Keratinocyte (primary cell): Measurements from ENCODE around the gene TTLL6. TPM values are rescaled to one million over a fixed set of nuclear protein-coding genes. Genes with fewer than 3 reads are reported as not detected.

Source experiments
- DNase-seq: peaks from one replicate; pipeline ENCODE4 v3.0.0-alpha.2; 2011; ENCODE audit warnings: low read depth, missing footprints, low spot score
- FAIRE-seq: peaks from 2 replicates; lab custom pipeline; 2011; peaks lifted over from hg19 to GRCh38; lab: Jason Lieb, UNC
- H2AFZ ChIP-seq: 2 replicates; pipeline ENCODE4 v1.6.0; 2012; ENCODE audit warnings: low read length, control low read depth, inconsistent platforms; ENCODE audit not compliant: control insufficient read depth
- H3K27ac ChIP-seq: 2 replicates; pipeline ENCODE4 v1.5.1; 2011; ENCODE audit warnings: low read length; ENCODE audit not compliant: control insufficient read depth, insufficient read depth
- H3K27me3 ChIP-seq: 3 replicates; pipeline ENCODE4 v1.6.0; 2011; ENCODE audit warnings: low read length; ENCODE audit not compliant: control insufficient read depth, insufficient read depth; ENCODE audit errors: extremely low read depth
- H3K36me3 ChIP-seq, 2 experiments: 2 replicates in 1 of 2; 3 replicates in 1 of 2; pipeline ENCODE4 v1.5.1; 2011; ENCODE audit warnings: low read length in 2 of 2, mild to moderate bottlenecking in 1 of 2; ENCODE audit not compliant: control insufficient read depth in 2 of 2, insufficient read depth in 2 of 2; ENCODE audit errors: extremely low read depth in 1 of 2
- H3K4me1 ChIP-seq: 3 replicates; pipeline ENCODE4 v1.5.1; 2011; ENCODE audit warnings: low read length; ENCODE audit not compliant: control insufficient read depth, insufficient read depth; ENCODE audit errors: extremely low read depth
- H3K4me2 ChIP-seq: 3 replicates; pipeline ENCODE4 v1.6.0; 2011; ENCODE audit warnings: low read depth, low read length; ENCODE audit not compliant: control insufficient read depth, insufficient read depth; ENCODE audit errors: extremely low read depth
- H3K4me3 ChIP-seq, 3 experiments: fragments of 200-600 bp in 1 of 3; sonication (generic) in 1 of 3; 2 replicates in 2 of 3; 3 replicates in 1 of 3; pipeline ENCODE4 v1.5.1; 2011 to 2016; ENCODE audit warnings: low read length in 3 of 3, mild to moderate bottlenecking in 3 of 3, control low read depth in 2 of 3, inconsistent platforms in 1 of 3, low read depth in 1 of 3, mixed read lengths in 1 of 3, mixed run types in 1 of 3, moderate library complexity in 1 of 3; ENCODE audit not compliant: control insufficient read depth in 2 of 3, insufficient read depth in 2 of 3; ENCODE audit errors: extremely low read depth in 1 of 3
- H3K79me2 ChIP-seq: 2 replicates; pipeline ENCODE4 v1.6.0; 2012; ENCODE audit warnings: low read length; ENCODE audit not compliant: control insufficient read depth, insufficient read depth
- H3K9ac ChIP-seq: 3 replicates; pipeline ENCODE4 v1.6.0; 2011; ENCODE audit warnings: low read length; ENCODE audit not compliant: control insufficient read depth, insufficient read depth; ENCODE audit errors: extremely low read depth
- H3K9me1 ChIP-seq: 3 replicates; pipeline ENCODE4 v1.6.0; 2011; ENCODE audit warnings: low read length; ENCODE audit not compliant: control insufficient read depth, insufficient read depth; ENCODE audit errors: extremely low read depth
- H3K9me3 ChIP-seq: 2 replicates; pipeline ENCODE4 v1.5.1; 2012; ENCODE audit warnings: low read depth, low read length; ENCODE audit not compliant: control insufficient read depth
- H4K20me1 ChIP-seq: 3 replicates; pipeline ENCODE4 v1.6.0; 2011; ENCODE audit warnings: low read length; ENCODE audit not compliant: control insufficient read depth, insufficient read depth; ENCODE audit errors: extremely low read depth
- CTCF ChIP-seq, 3 experiments: IDR thresholded peaks in 1 of 3; conservative IDR thresholded peaks in 1 of 3; optimal IDR thresholded peaks in 1 of 3; 2 replicates in 2 of 3; 3 replicates in 1 of 3; pipeline versions ENCODE3 to v1.5.1; 2011; ENCODE audit warnings: low read length in 3 of 3, mild to moderate bottlenecking in 3 of 3, moderate library complexity in 2 of 3, control low read depth in 1 of 3, inconsistent platforms in 1 of 3; ENCODE audit not compliant: insufficient read depth in 2 of 3; ENCODE audit errors: extremely low read depth in 1 of 3
- EZH2 ChIP-seq: IDR thresholded peaks from one replicate; pipeline ENCODE4 v1.6.1; 2012; ENCODE audit warnings: inconsistent platforms, mild to moderate bottlenecking, low read length, moderate library complexity
- dilution Hi-C: fragments of 300-500 bp; cut with MboI; formaldehyde crosslinking; loops from one replicate; pipeline ENCODE4 v1.7.0; 2020; ENCODE audit warnings: low sequenced_read_pairs; ENCODE audit not compliant: extremely low pct_ligation_motif_present
- polyA plus RNA-seq, 5 experiments: library from polyadenylated mRNA; depleted of rRNA in 3 of 5; stranded (reverse) in 3 of 5; stranded (forward) in 1 of 5; unstranded in 1 of 5; fragments of >200 nt; gene quantifications; 1 replicate in 1 of 5; 2 replicates in 3 of 5; 3 replicates in 1 of 5; pipeline versions ENCODE4 v1.2.1 to v1.2.3, GENCODE V29; 2011 to 2012; ENCODE audit warnings: missing spikeins in 2 of 5, low read depth in 1 of 5, low replicate concordance in 1 of 5

TTLL6 gene
- polyA plus RNA-seq, 1 donor (not counting 4 experiments of a cell fraction or from before 2014, with no cell fraction given) = not detected

DNA sequence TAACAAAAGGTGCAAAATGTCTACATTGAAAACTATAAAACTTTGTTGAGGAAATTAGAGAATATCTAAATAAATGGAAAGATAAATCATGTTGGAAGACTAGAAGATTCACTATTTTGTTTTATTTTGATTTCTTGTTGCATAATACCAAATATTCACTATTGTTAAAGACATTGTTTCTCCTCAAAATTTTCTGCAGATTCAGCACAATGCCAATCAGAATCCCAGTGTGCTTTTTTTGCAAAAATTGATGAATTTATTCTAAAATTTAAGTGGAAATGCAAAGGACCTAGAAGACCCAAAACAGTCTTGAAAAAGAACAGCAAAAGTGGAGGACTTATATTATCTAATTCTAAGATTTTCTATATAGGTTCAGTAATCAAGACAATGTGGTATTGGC lies 40.4 kb downstream of the TTLL6 start:
- DNase-seq (no peak), FAIRE-seq (no peak)
- Histone ChIP-seq H3K36me3 (no peaks in the 10 kb centered on the region), H3K4me1 (no peaks in the 10 kb centered on the region), H3K4me2 (no peak overlapping the region), H2AFZ (no peak overlapping the region), H3K4me3 (no peak overlapping the region), H3K27me3 (no peaks in the 10 kb centered on the region), H3K9ac (no peak overlapping the region), H4K20me1 (no peaks in the 10 kb centered on the region), H3K9me3 (no peaks in the 10 kb centered on the region), H3K79me2 (no peaks in the 10 kb centered on the region), H3K27ac (no peak overlapping the region), H3K9me1 (no peaks in the 10 kb centered on the region)
- dilution Hi-C loops = no loop called here
- TF ChIP-seq EZH2 = no peak
- no peak for TF ChIP-seq CTCF (optimal IDR thresholded peaks at IDR 0.05 in 1 of 3, IDR thresholded peaks at IDR 0.05 in 1 of 3, conservative IDR thresholded peaks at IDR 0.05 in 1 of 3; ENCODE audit: extremely low read depth in 1 of 3, insufficient read depth in 2 of 3, low read length in 3 of 3)

- Histone ChIP-seq H3K79me2 (no peaks in the 10 kb centered on the region), H3K9me3 (no peaks in the 10 kb centered on the region), H3K36me3 (no peaks in the 10 kb centered on the region), H3K27me3 (no peaks in the 10 kb centered on the region), H3K27ac (no peak overlapping the region), H3K4me3 (no peak overlapping the region), H4K20me1 (no peaks in the 10 kb centered on the region), H2AFZ (no peak overlapping the region), H3K4me2 (no peak overlapping the region), H3K4me1 (no peaks in the 10 kb centered on the region), H3K9ac (no peak overlapping the region), H3K9me1 (no peaks in the 10 kb centered on the region)
- TF ChIP-seq EZH2 (no peak), CTCF (optimal IDR thresholded peaks at IDR 0.05 in 1 of 3, IDR thresholded peaks at IDR 0.05 in 1 of 3, conservative IDR thresholded peaks at IDR 0.05 in 1 of 3; ENCODE audit: extremely low read depth in 1 of 3, insufficient read depth in 2 of 3, low read length in 3 of 3) (no peak)
- DNase-seq = no peak
- dilution Hi-C loops = loop anchor here (25.0 kb wide), 1 partner anchor 111 kb away; no protein-coding TSS in a partner anchor
- FAIRE-seq = no peak
Measured at GRCh38 chr17:48773245-48773644, 43.8 kb downstream of the TTLL6 start.
